Rectal smooth muscle tissue (tissue), 1 donor: ENCODE data around the gene PTPN2.

Experiments
- H3K27ac ChIP-seq: one replicate; pipeline ENCODE4 v1.7.0; 2013; ENCODE audit warnings: low read depth, low read length, inconsistent platforms
- H3K27me3 ChIP-seq: one replicate; pipeline ENCODE4 v1.7.0; 2013; ENCODE audit warnings: low read length; ENCODE audit not compliant: control insufficient read depth, insufficient read depth
- H3K36me3 ChIP-seq: one replicate; pipeline ENCODE4 v1.7.0; 2013; ENCODE audit warnings: low read length; ENCODE audit not compliant: control insufficient read depth, insufficient read depth
- H3K4me1 ChIP-seq: one replicate; pipeline ENCODE4 v1.7.0; 2013; ENCODE audit warnings: low read length; ENCODE audit not compliant: control insufficient read depth, insufficient read depth
- H3K4me3 ChIP-seq: one replicate; pipeline ENCODE4 v1.7.0; 2013; ENCODE audit warnings: low read length
- H3K9ac ChIP-seq: one replicate; pipeline ENCODE4 v1.7.0; 2013; ENCODE audit warnings: low read length

Gene PTPN2

GRCh38 chr18:12827588-12827987 lies 56.4 kb downstream of the PTPN2 start:
- Histone ChIP-seq H3K27me3 (no peaks in the 10 kb centered on the region), H3K4me3 (no peak overlapping the region), H3K9ac (no peak overlapping the region), H3K27ac (no peak overlapping the region), H3K36me3 (no peaks in the 10 kb centered on the region), H3K4me1 (no peaks in the 10 kb centered on the region)

DNA sequence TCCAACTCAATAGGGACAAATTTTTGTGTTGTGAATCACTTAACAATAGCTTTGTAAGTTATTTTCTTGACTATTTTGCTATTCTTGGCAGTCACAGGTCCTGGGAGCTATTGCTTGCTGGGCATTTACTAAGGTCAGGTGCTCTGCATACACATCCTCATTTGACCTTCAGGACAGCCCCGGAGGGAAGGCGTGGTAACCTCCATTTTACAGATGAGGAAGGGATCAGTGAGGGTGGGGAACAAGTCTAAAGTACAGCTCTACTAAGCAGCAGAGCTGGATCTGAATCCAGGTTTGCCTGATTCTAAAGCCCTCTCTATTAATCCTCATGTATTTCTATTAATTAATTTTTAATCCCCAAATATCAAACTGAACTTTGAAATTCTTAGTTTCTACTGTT lies 58.8 kb downstream of the PTPN2 start:
- no peaks in the 10 kb centered on the region for H3K36me3 ChIP-seq

DNA sequence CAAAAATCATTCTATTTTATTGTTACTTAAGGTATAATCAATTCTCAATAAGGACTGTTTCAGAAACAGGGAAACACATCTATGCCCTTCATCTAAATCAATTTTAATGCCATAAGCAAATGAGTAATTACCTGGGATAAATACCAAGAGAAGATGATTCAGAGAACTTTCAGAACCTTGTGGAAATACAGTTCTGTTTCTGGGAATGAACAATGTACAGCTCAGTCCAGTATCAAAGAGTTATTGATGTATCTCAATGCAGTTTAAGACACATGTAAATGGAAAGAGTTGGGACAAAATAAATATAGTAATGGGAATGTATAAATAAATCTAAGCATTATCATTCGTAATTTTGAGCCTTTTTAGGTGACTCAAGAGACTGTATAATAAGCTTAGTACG lies 60.1 kb downstream of the PTPN2 start:
- Histone ChIP-seq H3K9ac (no peak overlapping the region), H3K27me3 (no peaks in the 10 kb centered on the region), H3K4me1 (no peaks in the 10 kb centered on the region), H3K27ac (no peak overlapping the region), H3K36me3 (no peaks in the 10 kb centered on the region), H3K4me3 (no peak overlapping the region)

More for the DNA sequence above, 58.8 kb downstream of the PTPN2 start:
- no peak overlapping the region for H3K4me3 ChIP-seq
- H3K9ac ChIP-seq: no peak overlapping the region
- H3K4me1 ChIP-seq: no peaks in the 10 kb centered on the region
- no peaks in the 10 kb centered on the region for H3K27me3 ChIP-seq
- no peak overlapping the region for H3K27ac ChIP-seq

- Histone ChIP-seq H3K36me3 (peaks cover 3% of the 10 kb centered on the region), H3K4me1 (no peaks in the 10 kb centered on the region), H3K27me3 (no peaks in the 10 kb centered on the region), H3K27ac (no peak overlapping the region), H3K4me3 (no peak overlapping the region), H3K9ac (no peak overlapping the region)
Measured at GRCh38 chr18:12821408-12821807, 62.6 kb downstream of the PTPN2 start.

- no peak overlapping the region for H3K4me3 ChIP-seq
- no peak overlapping the region for H3K27ac ChIP-seq
- no peaks in the 10 kb centered on the region for H3K4me1 ChIP-seq
- no peak overlapping the region for H3K9ac ChIP-seq
- H3K27me3 ChIP-seq: no peaks in the 10 kb centered on the region
- H3K36me3 ChIP-seq: peaks cover 3% of the 10 kb centered on the region
Measured at GRCh38 chr18:12820506-12820905, 63.5 kb downstream of the PTPN2 start.

GRCh38 chr18:12819841-12820240 lies 64.2 kb downstream of the PTPN2 start:
- no peak overlapping the region for H3K9ac ChIP-seq
- H3K4me3 ChIP-seq: no peak overlapping the region
- H3K4me1 ChIP-seq: no peaks in the 10 kb centered on the region
- no peak overlapping the region for H3K27ac ChIP-seq
- no peaks in the 10 kb centered on the region for H3K27me3 ChIP-seq
- peaks cover 3% of the 10 kb centered on the region for H3K36me3 ChIP-seq

- no peaks in the 10 kb centered on the region for H3K4me1 ChIP-seq
- no peak overlapping the region for H3K27ac ChIP-seq
- H3K9ac ChIP-seq: no peak overlapping the region
- H3K36me3 ChIP-seq: peaks cover 3% of the 10 kb centered on the region
- H3K27me3 ChIP-seq: no peaks in the 10 kb centered on the region
- H3K4me3 ChIP-seq: no peak overlapping the region
Measured at GRCh38 chr18:12819322-12819721, 64.7 kb downstream of the PTPN2 start.

DNA sequence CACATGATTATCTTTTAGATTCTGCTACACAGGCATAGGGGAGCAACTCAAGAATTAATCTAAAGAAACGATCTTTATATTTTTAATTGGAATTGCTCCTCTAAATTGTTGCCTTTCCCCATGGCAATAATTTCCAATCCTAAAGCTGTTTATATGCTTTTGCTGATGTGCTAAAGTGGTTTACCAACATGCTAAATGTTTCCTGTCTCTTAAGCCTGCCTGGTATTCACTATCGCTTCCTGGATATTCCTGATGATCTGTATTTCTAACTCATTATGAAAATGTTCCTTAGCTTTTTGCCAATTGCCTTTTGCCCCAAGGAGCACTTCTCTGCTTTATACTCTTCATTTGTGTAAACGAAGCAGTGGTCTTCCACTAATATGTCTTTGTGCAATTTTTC lies 65.8 kb downstream of the PTPN2 start:
- no peaks in the 10 kb centered on the region for H3K4me1 ChIP-seq
- H3K4me3 ChIP-seq: no peak overlapping the region
- no peak overlapping the region for H3K9ac ChIP-seq
- no peak overlapping the region for H3K27ac ChIP-seq
- H3K27me3 ChIP-seq: no peaks in the 10 kb centered on the region
- H3K36me3 ChIP-seq: peaks cover 3% of the 10 kb centered on the region

- peaks cover 3% of the 10 kb centered on the region for H3K36me3 ChIP-seq
- no peak overlapping the region for H3K4me3 ChIP-seq
- H3K27me3 ChIP-seq: no peaks in the 10 kb centered on the region
Measured at GRCh38 chr18:12816451-12816850, 67.6 kb downstream of the PTPN2 start.

GRCh38 chr18:12811191-12811950 lies 72.7 kb downstream of the PTPN2 start:
- Histone ChIP-seq H3K4me3 (no peak overlapping the region), H3K27me3 (no peaks in the 10 kb centered on the region), H3K36me3 (no peaks in the 10 kb centered on the region), H3K27ac (no peak overlapping the region), H3K4me1 (no peaks in the 10 kb centered on the region), H3K9ac (no peak overlapping the region)

More at GRCh38 chr18:12816451-12816850, 67.6 kb downstream of the PTPN2 start:
- no peak overlapping the region for H3K27ac ChIP-seq
- no peak overlapping the region for H3K9ac ChIP-seq
- H3K4me1 ChIP-seq: no peaks in the 10 kb centered on the region

DNA sequence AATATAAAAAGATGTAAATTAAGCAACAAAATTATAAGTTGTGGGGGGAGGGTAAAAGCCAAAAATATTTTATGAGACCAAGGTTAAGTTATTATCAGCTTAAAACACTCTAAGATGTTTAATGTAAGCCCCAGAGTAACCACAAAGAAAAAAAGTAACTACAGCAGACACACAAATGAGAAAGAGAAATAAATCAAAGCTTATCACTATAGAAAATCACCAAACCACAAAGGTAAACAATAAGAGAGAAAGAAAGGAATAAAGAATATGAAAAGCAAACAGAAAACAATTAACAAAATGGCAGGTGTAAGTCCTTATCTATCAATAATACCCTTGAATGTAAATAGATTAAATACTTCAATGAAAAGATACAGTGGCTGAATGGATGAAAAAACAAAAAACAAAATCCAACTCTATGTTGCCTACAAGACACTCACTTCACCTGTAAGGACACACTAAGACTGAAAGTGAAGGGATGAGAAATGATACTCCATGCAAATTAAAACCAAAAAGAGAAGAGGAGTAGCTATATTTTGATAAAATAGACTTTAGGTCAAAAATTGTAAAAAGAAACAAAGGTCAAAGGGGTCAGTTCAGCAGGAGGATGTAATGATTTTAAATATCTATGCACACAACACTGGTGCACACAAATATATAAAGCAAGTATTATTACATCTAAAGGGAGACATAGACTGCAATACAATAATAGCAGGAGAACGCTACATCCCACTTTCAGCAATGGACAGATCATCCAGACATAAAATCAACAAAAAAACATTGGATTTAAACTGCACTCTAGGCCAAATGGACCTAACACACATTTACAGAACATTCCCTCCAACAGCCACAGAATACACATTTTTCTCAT lies 80.7 kb downstream of the PTPN2 start:
- no peaks in the 10 kb centered on the region for H3K27me3 ChIP-seq
- H3K27ac ChIP-seq: no peak overlapping the region
- H3K4me1 ChIP-seq: no peaks in the 10 kb centered on the region
- H3K36me3 ChIP-seq: no peaks in the 10 kb centered on the region
- no peak overlapping the region for H3K9ac ChIP-seq
- H3K4me3 ChIP-seq: no peak overlapping the region

DNA sequence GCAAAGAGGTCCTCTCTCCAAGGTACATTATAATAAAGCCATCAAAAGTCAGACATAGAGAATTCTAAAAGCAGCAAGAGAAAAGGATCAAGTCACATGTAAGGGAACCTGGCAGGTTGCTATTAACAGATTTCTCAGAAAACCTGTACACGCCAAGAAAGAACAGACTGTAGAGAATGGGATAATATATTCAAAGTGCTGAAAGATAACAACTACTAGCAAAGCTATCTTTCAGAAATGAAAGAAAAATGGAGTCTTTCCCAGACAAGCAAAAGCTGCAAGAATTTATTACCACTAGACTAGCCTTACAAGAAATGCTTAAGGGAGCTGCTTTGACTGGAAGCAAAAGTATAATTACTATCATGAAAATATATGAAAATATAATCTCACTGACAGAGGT lies 81.5 kb downstream of the PTPN2 start:
- Histone ChIP-seq H3K36me3 (no peaks in the 10 kb centered on the region), H3K9ac (no peak overlapping the region), H3K27ac (no peak overlapping the region)

More for the DNA sequence above, 81.5 kb downstream of the PTPN2 start:
- Histone ChIP-seq H3K4me1 (no peaks in the 10 kb centered on the region), H3K27me3 (no peaks in the 10 kb centered on the region), H3K4me3 (no peak overlapping the region)
